GM06990 (cell line): ENCODE measurements around the gene PIGZ.

Source experiments
- DNase-seq: peaks from one replicate; pipeline ENCODE4 v3.0.0-alpha.2; 2011; ENCODE audit not compliant: insufficient read length; ENCODE audit errors: extremely low read depth
- H3K27me3 ChIP-seq: replicated peaks from 2 replicates; pipeline ENCODE4 v1.6.0; 2011; ENCODE audit warnings: low read length; ENCODE audit not compliant: control insufficient read depth, insufficient read depth
- H3K36me3 ChIP-seq: 2 replicates; pipeline ENCODE4 v1.5.1; 2011; ENCODE audit warnings: low read length; ENCODE audit not compliant: control insufficient read depth, insufficient read depth
- H3K4me3 ChIP-seq: replicated peaks from 2 replicates; pipeline ENCODE4 v1.5.1; 2011; ENCODE audit warnings: low read depth, mild to moderate bottlenecking, control low read depth, low read length
- CTCF ChIP-seq: IDR thresholded peaks from 2 replicates; pipeline ENCODE4 v1.5.1; 2011; ENCODE audit warnings: low read length, control low read depth, mild to moderate bottlenecking, inconsistent platforms; ENCODE audit not compliant: insufficient read depth, poor library complexity, severe bottlenecking

The PIGZ gene, protein sequence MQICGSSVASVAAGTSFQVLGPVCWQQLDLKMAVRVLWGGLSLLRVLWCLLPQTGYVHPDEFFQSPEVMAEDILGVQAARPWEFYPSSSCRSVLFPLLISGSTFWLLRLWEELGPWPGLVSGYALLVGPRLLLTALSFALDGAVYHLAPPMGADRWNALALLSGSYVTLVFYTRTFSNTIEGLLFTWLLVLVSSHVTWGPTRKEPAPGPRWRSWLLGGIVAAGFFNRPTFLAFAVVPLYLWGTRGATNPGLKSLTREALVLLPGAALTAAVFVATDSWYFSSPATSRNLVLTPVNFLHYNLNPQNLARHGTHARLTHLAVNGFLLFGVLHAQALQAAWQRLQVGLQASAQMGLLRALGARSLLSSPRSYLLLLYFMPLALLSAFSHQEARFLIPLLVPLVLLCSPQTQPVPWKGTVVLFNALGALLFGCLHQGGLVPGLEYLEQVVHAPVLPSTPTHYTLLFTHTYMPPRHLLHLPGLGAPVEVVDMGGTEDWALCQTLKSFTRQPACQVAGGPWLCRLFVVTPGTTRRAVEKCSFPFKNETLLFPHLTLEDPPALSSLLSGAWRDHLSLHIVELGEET

GRCh38 chr3:196968233-196969133 is at the start of gene PIGZ:
Gene PIGZ, minus strand, starts transcription at chr3:196968833. Its CDS starts 16,802 bp downstream, at chr3:196952031.
- H3K27me3 ChIP-seq: no peaks in the 10 kb centered on the region
- no peak for TF ChIP-seq CTCF
- 0 out of 2 replicates have a peak, but pooled peaks cover 1% of the 10 kb centered on the region for H3K36me3 ChIP-seq
- H3K4me3 ChIP-seq: peak within 1 kb of the TSS; percentile 76
- peak; percentile 72 for DNase-seq

- Histone ChIP-seq H3K36me3 (no peaks in the 10 kb centered on the region), H3K27me3 (no peaks in the 10 kb centered on the region), H3K4me3 (no peak overlapping the region)
- no peak for DNase-seq
- no peak for TF ChIP-seq CTCF
Measured at GRCh38 chr3:197017003-197017402, 48.4 kb upstream of the PIGZ start.

DNA sequence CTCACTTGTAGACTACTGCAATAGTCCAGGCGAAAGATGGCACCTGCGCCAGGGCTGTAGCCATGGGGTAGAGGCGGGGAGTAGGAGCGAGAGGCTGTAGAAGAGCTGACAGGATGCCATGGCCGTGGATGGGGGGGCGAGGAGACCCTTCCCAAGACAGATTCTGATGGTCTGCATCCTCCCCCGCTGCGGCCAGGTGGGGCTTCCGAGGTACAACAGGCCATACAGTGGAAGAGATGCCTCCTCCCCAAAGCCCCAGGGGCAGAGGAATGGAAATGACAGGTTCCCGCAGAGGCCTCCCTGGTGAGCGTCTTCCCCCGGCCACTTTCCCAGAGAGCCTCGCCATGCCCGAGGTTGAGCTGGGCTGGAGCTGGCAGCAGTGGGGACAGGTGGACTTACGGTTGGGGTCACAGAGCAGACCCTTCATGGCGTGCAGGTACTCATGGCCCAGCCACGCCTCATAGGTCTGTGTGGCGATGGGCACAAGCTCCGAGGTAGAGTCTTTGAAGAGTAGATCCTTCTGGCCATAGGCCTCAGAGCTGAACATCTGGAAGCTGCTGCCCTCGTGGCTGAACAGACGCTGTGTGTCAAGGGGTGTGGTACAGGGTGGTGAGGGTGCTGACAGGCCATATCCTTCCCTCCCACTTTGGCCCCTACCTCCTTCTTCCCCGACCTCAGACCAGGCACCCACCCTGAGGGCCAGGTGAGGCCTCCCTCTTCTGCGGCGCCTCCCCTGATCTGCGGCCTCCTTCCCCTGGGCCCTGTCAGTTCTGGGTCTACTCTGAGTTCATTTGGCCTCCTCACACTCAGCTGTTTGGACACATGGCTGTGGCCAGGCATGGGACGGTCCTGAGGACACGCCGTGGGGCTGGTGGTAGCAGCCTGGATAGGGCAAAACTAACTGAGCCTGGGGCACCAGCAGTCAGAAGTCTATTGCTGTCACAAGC is 47.4 kb upstream of the PIGZ start:
- TF ChIP-seq CTCF: no peak

GRCh38 chr3:197014942-197015575 is 46.4 kb upstream of the PIGZ start:
- H3K4me3 ChIP-seq: no peak overlapping the region
- no peak for TF ChIP-seq CTCF
- no peaks in the 10 kb centered on the region for H3K36me3 ChIP-seq
- DNase-seq: no peak
- no peaks in the 10 kb centered on the region for H3K27me3 ChIP-seq

More for the DNA sequence above, 47.4 kb upstream of the PIGZ start:
- no peak for DNase-seq
- Histone ChIP-seq H3K36me3 (no peaks in the 10 kb centered on the region), H3K27me3 (no peaks in the 10 kb centered on the region), H3K4me3 (no peak overlapping the region)
